Endothelial cell of umbilical vein (primary cell): ENCODE measurements around the gene TUSC2.

Source experiments
- CTCF ChIP-seq, 2 donors: IDR thresholded peaks; 1 replicate in 1 of 2; 2 replicates in 1 of 2; pipeline ENCODE4 v1.5.1; 2011; ENCODE audit warnings: low read length in 2 of 2, mild to moderate bottlenecking in 2 of 2, moderate library complexity in 2 of 2, control low read depth in 1 of 2, inconsistent platforms in 1 of 2, low read depth in 1 of 2; ENCODE audit not compliant: insufficient read depth in 1 of 2; ENCODE audit errors: extremely low read depth in 1 of 2
- EZH2 ChIP-seq: IDR thresholded peaks from 2 replicates; pipeline ENCODE4 v1.6.1; 2012; ENCODE audit warnings: borderline replicate concordance, low read depth, mild to moderate bottlenecking, moderate library complexity, low read length, inconsistent platforms; ENCODE audit not compliant: severe bottlenecking
- GATA2 ChIP-seq: IDR thresholded peaks from 2 replicates; pipeline ENCODE4 v1.7.0; 2011; ENCODE audit warnings: low read depth, mild to moderate bottlenecking, moderate library complexity, mixed read lengths, low read length; ENCODE audit not compliant: insufficient read length, insufficient read depth
- MAX ChIP-seq: IDR thresholded peaks from 2 replicates; pipeline ENCODE4 v1.6.1; 2011; ENCODE audit not compliant: insufficient read depth, insufficient read length
- POLR2A ChIP-seq: IDR thresholded peaks from 2 replicates; pipeline ENCODE4 v1.6.1; 2012; ENCODE audit warnings: low read depth, mild to moderate bottlenecking, control low read depth, low read length
- POLR2AphosphoS5 ChIP-seq: IDR thresholded peaks from 2 replicates; pipeline ENCODE4 v1.6.1; 2012; ENCODE audit warnings: low read depth, mild to moderate bottlenecking, control low read depth, low read length, moderate library complexity; ENCODE audit not compliant: insufficient read depth

- TF ChIP-seq CTCF (IDR thresholded peaks at IDR 0.05; ENCODE audit: extremely low read depth in 1 of 2, insufficient read depth in 1 of 2, low read depth in 1 of 2, low read length in 2 of 2): no peak
- TF ChIP-seq EZH2: no peak
- TF ChIP-seq POLR2A: no peak
- no peak for TF ChIP-seq POLR2AphosphoS5
- no peak for TF ChIP-seq MAX
- no peak for TF ChIP-seq GATA2
Measured at GRCh38 chr3:50326182-50326541, 1.9 kb downstream of the TUSC2 start.
